Midbrain (tissue), 1 donor: ENCODE measurements around the gene RAB26.

Experiments used
- DNase-seq: peaks from one replicate; lab custom pipeline; 2025; lab: John Stamatoyannopoulos, UW

RAB26 gene

GRCh38 chr16:2178321-2179106, 30.1 kb downstream of the RAB26 start:
- DNase-seq: no peak

- DNase-seq: no peak
Measured at GRCh38 chr16:2179107-2179501, 30.7 kb downstream of the RAB26 start.

- no peak for DNase-seq
Measured at GRCh38 chr16:2179576-2179975, 31.2 kb downstream of the RAB26 start.

DNA sequence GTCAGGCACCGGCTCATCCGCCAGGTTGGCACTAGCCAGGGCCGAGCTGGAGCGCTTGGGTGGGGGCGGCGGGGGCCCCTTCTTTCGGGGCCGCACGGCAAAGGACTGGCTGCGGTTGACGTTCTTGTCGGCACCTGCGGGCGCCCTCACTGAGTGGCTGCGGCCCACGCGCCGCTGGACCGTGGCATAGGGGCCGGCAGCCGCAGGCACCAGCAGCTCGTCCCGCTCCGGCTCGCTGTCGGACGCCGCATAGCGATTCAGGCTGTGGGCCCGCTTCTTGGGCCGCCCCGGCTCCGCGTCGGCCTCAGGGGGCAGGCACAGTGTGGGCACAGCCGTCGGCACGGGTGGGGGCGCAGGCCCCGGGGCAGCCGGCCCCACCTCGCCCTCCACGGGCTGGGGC, 32.0 kb downstream of the RAB26 start:
- no peak for DNase-seq

DNA sequence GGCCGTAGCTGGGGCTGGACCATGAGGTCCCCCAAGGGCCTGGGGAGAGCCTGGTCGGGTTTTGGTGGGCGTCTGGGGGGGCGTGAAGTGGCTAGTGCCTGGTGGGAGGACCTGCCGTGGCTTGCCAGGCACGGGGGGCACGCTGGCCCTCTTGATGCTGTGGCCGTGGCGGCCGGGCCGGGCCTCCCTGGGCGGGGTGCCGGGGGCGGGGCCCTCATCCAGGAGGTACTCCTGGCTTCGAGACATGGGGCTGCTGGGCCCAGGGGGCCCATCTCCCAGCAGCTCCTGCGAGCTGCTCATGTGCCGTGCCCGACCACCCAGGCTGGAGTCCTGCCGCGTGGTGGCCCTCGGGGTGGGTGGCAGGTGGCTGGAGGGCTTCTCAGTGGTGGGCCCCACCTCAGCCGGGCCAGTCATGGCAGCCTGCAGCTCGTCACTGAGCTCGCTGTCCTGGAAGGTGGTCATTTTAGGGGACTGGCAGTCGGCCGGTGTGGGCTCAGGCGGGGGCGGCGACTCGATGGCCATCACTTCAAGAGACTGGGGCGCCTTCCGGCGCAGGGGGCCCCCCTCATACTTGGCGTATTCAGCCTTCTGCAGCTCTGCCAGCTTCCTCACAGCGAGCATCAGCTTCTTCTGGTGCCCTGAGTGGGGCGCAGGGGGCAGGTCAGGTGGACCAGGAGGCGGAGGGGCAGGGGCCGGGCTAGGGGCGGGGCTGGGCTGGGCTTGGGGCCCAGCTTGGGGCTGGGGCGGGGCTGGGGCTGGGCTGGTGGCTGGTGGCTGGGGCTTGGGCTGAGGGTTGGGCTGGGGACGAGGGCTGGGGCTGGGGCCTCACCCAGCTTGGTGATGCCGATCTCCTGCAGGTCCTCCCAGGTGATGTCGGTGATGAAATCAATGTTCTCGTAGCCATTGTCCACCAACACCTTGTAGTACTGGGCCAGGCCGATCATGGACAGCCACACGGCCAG, 32.8 kb downstream of the RAB26 start:
- no peak for DNase-seq

- DNase-seq: no peak
Measured at GRCh38 chr16:2181952-2182351, 33.5 kb downstream of the RAB26 start.

GRCh38 chr16:2183671-2184070, 35.2 kb downstream of the RAB26 start:
- DNase-seq: no peak

- DNase-seq: no peak
Measured at GRCh38 chr16:2184346-2184745, 35.9 kb downstream of the RAB26 start.

DNA sequence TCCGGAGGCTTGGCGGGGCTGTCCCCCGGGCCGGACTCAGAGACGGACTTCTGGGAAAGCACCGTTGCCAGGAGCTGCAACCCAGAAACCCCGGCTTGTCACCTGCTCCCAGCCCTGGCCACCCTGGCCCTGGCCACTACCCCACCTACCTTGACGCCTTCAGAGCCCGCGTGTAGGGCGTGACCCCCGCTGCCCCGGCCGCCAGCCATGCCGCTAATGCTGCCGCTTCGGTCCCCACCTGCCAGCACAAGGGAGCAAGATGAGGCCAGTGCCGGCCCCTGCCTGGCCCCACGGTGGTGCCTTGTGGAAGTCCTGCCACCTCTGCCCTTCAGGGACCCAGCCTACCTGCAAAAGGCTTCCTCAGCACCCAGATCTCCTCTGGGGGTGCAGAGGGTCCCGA, 36.5 kb downstream of the RAB26 start:
- DNase-seq: no peak

DNA sequence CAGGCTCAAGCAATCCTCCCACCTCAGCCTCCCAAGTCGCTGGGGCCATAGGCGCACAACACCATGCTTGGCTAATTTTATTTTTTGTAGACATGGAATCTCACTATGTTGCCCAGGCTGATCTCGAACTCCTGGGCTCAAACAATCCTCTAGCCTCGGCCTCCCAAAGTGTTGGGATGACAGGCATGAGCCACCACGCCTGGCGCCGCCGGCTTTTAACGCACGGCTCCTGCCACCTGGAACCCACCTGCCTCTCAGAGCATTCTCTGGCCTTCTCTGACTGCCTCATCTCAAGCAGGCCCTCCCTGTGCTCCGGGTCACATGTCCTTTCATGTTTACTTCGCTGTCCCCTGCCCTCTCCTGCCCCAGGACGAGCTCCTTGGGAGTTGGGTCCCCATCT, 37.6 kb downstream of the RAB26 start:
- no peak for DNase-seq

GRCh38 chr16:2186505-2186904, 38.1 kb downstream of the RAB26 start:
- no peak for DNase-seq

DNA sequence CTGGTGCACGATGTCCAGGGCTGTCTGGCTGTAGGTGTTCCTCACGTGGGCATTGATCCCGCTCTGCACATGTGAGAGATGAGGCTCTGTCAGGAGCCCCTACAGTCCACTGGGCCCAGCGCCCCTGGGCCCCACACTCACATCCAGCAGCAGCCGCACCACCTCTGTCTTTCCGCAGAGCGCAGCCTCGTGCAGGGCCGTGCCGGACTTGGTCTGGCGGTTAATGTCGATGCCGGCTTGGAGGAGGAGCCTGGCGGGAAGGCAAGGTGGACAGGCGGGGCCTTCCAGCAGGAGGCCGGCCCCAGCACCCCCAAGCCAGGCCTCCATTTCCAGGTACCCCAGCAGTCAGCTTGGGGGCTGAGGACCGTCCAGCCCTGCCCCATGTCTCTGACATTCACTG, 38.8 kb downstream of the RAB26 start:
- no peak for DNase-seq

DNA sequence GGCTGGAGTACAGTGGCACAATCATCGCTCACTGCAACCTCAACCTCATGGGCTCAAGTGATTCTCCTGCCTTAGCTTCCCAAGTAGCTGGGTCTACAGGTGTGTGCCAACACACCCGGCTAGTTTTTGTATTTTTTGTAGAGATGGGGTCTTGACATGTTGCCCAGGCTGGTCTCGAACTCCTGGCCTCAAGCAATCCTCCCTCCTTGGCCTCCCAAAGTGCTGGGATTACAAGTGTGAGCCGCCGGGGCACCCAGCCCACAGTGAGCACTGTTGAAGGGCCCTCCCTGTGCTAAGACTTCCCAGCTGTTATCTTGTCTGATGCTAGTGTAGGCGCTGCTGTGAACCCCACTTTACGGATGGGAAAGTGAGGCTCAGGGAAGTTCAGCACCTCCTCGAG, 40.0 kb downstream of the RAB26 start:
- DNase-seq: no peak

- no peak for DNase-seq
Measured at GRCh38 chr16:2189252-2189893, 40.9 kb downstream of the RAB26 start.

GRCh38 chr16:2190002-2190658, 41.7 kb downstream of the RAB26 start:
- DNase-seq: no peak

GRCh38 chr16:2190659-2191445, 42.4 kb downstream of the RAB26 start:
- DNase-seq: peak; percentile 27

GRCh38 chr16:2191446-2191706, 43.0 kb downstream of the RAB26 start:
- DNase-seq: no peak

DNA sequence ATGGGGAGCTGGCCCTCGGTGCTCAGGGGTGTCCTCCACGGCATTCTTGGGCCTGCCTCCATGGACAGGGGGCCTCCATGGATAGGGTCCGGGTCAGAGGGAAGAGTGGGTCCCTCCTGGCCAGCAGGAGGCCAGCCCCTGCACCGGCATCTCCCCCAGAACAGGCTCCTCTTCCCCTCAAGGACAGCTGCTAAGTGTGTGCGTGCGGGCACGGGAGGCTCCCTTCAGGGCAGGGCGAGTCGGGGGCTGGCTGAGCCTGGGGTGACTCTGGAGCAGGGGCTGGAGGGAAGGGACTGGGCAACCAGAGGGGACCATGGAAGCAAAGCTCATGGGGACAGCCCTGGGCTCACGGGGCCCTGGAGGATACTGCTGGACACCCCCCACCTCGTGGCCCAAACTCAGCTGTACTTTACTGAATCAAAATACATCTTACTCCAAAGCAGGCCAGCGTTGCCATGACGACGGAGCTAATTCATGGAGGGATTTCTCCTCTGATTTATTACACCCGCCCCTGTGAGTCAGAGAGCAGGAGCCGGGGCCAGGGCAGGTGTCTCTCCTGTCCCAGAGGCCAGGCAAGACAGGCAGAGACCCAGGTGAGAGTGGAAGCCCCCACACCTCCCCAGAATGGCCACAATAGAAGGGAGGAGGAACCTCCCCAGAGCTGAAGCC, 45.9 kb downstream of the RAB26 start:
- DNase-seq: no peak

- DNase-seq: no peak
Measured at GRCh38 chr16:2194852-2195321, 46.5 kb downstream of the RAB26 start.

GRCh38 chr16:2195322-2196161, 47.1 kb downstream of the RAB26 start:
- DNase-seq: no peak
